ENCODE results near the gene DHCR24.

DHCR24 gene

GRCh38 chr1:54800041-54800898, 86.7 kb downstream of the DHCR24 start:
- Histone ChIP-seq H3K36me3 (ENCODE audit: control insufficient read depth, insufficient read depth, low read length) (no peaks in the 10 kb centered on the region), H3K4me1 (ENCODE audit: control insufficient read depth, insufficient read depth, low read length) (no peaks in the 10 kb centered on the region), H3K27me3 (ENCODE audit: control insufficient read depth, insufficient read depth, low read length) (no peaks in the 10 kb centered on the region; the same call in 1 of the 2 replicates), H3K4me3 (ENCODE audit: low read length) (peak overlapping the region; percentile 18; the same call in 1 of the 2 replicates), H3K9me3 (ENCODE audit: control insufficient read depth, insufficient read depth, low read length) (no peaks in the 10 kb centered on the region), H3K27ac (ENCODE audit: low read length) (no peak overlapping the region)
- no peak for DNase-seq (ENCODE audit: low read depth, low spot score)
- WGBS (ENCODE audit: insufficient coverage, insufficient read length) = no CpG with 5 or more reads among the region's 39 CpGs
